BLaER1 (cell line): ENCODE data around the gene LENG9.

ENCODE experiments used
- H3K27ac ChIP-seq: shearing (Covaris generic); formaldehyde crosslinking; 2 replicates; pipeline ENCODE4 v1.8.1; 2022
- H3K27me3 ChIP-seq: shearing (Covaris generic); formaldehyde crosslinking; 2 replicates; pipeline ENCODE4 v1.8.1; 2022
- H3K36me3 ChIP-seq: shearing (Covaris generic); formaldehyde crosslinking; 2 replicates; pipeline ENCODE4 v1.8.1; 2022
- H3K4me1 ChIP-seq: shearing (Covaris generic); formaldehyde crosslinking; 2 replicates; pipeline ENCODE4 v1.8.1; 2022
- H3K4me2 ChIP-seq: shearing (Covaris generic); formaldehyde crosslinking; 2 replicates; pipeline ENCODE4 v1.8.1; 2022
- H3K4me3 ChIP-seq: shearing (Covaris generic); formaldehyde crosslinking; 2 replicates; pipeline ENCODE4 v1.8.1; 2022
- H3K9ac ChIP-seq: shearing (Covaris generic); formaldehyde crosslinking; 2 replicates; pipeline ENCODE4 v1.8.1; 2022
- H3K9me3 ChIP-seq: shearing (Covaris generic); formaldehyde crosslinking; 2 replicates; pipeline ENCODE4 v1.8.1; 2022
- H4K20me1 ChIP-seq: shearing (Covaris generic); formaldehyde crosslinking; 2 replicates; pipeline ENCODE4 v1.8.1; 2022
- Cebpa-rat ChIP-seq: shearing (Covaris generic); IDR thresholded peaks from 2 replicates; pipeline ENCODE4 v1.8.1; 2022

LENG9 gene

GRCh38 chr19:54439174-54439851 is 24.3 kb downstream of the LENG9 start:
- Histone ChIP-seq H3K9me3 (no peaks in the 10 kb centered on the region), H3K36me3 (peaks cover 35% of the 10 kb centered on the region), H3K4me1 (peaks cover 57% of the 10 kb centered on the region), H4K20me1 (peaks cover 22% of the 10 kb centered on the region; the same call in 1 of the 2 replicates), H3K9ac (peak overlapping the region; percentile 71; the same call in 1 of the 2 replicates), H3K27ac (peak overlapping the region; percentile 52), H3K27me3 (no peaks in the 10 kb centered on the region), H3K4me2 (peak overlapping the region; percentile 73), H3K4me3 (no peak overlapping the region)
- TF ChIP-seq Cebpa-rat = no peak

- Histone ChIP-seq H3K4me3 (no peak overlapping the region), H3K9me3 (no peaks in the 10 kb centered on the region), H3K4me1 (peaks cover 62% of the 10 kb centered on the region), H3K9ac (peak overlapping the region; percentile 72), H3K27me3 (no peaks in the 10 kb centered on the region), H4K20me1 (peaks cover 30% of the 10 kb centered on the region; the same call in 1 of the 2 replicates), H3K27ac (peak overlapping the region; percentile 66), H3K36me3 (peaks cover 26% of the 10 kb centered on the region), H3K4me2 (peak overlapping the region; percentile 82)
- TF ChIP-seq Cebpa-rat = no peak
Measured at GRCh38 chr19:54436628-54437252, 26.8 kb downstream of the LENG9 start.

- peak overlapping the region; percentile 82 for H3K4me2 ChIP-seq
- no peaks in the 10 kb centered on the region for H3K27me3 ChIP-seq
- peak overlapping the region; percentile 72 for H3K9ac ChIP-seq
- H3K4me1 ChIP-seq = peaks cover 67% of the 10 kb centered on the region
- H3K4me3 ChIP-seq = no peak overlapping the region
- peaks cover 26% of the 10 kb centered on the region for H3K36me3 ChIP-seq
- peaks cover 34% of the 10 kb centered on the region for H4K20me1 ChIP-seq
- no peaks in the 10 kb centered on the region for H3K9me3 ChIP-seq
- no peak for TF ChIP-seq Cebpa-rat
- peak overlapping the region; percentile 66 for H3K27ac ChIP-seq
Measured at GRCh38 chr19:54436031-54436523, 27.5 kb downstream of the LENG9 start.

- Histone ChIP-seq H3K4me2 (peak overlapping the region; percentile 82), H3K9me3 (no peaks in the 10 kb centered on the region), H3K4me3 (no peak overlapping the region), H3K27ac (peak overlapping the region; percentile 66), H3K27me3 (no peaks in the 10 kb centered on the region), H3K36me3 (peaks cover 24% of the 10 kb centered on the region), H4K20me1 (peaks cover 34% of the 10 kb centered on the region), H3K9ac (no peak overlapping the region), H3K4me1 (peaks cover 69% of the 10 kb centered on the region)
- TF ChIP-seq Cebpa-rat = no peak
Measured at GRCh38 chr19:54435551-54436016, 28.0 kb downstream of the LENG9 start.

GRCh38 chr19:54434873-54435214 is 28.7 kb downstream of the LENG9 start:
- peaks cover 73% of the 10 kb centered on the region for H3K4me1 ChIP-seq
- peaks cover 34% of the 10 kb centered on the region for H4K20me1 ChIP-seq
- H3K27me3 ChIP-seq = no peaks in the 10 kb centered on the region
- H3K9me3 ChIP-seq = no peaks in the 10 kb centered on the region
- no peak overlapping the region for H3K4me3 ChIP-seq
- H3K4me2 ChIP-seq = peak overlapping the region; percentile 82
- TF ChIP-seq Cebpa-rat = no peak
- peaks cover 19% of the 10 kb centered on the region for H3K36me3 ChIP-seq
- no peak overlapping the region for H3K27ac ChIP-seq
- no peak overlapping the region for H3K9ac ChIP-seq

GRCh38 chr19:54434112-54434872 is 29.3 kb downstream of the LENG9 start:
- Histone ChIP-seq H3K27me3 (no peaks in the 10 kb centered on the region), H4K20me1 (peaks cover 34% of the 10 kb centered on the region), H3K9me3 (no peaks in the 10 kb centered on the region), H3K36me3 (peaks cover 19% of the 10 kb centered on the region), H3K4me1 (peaks cover 73% of the 10 kb centered on the region), H3K27ac (no peak overlapping the region), H3K4me3 (no peak overlapping the region), H3K4me2 (peak overlapping the region; percentile 82), H3K9ac (no peak overlapping the region)
- no peak for TF ChIP-seq Cebpa-rat

- no peak overlapping the region for H3K4me3 ChIP-seq
- H4K20me1 ChIP-seq = peaks cover 28% of the 10 kb centered on the region
- no peak for TF ChIP-seq Cebpa-rat
- no peak overlapping the region for H3K9ac ChIP-seq
- H3K4me2 ChIP-seq = no peak overlapping the region
- no peaks in the 10 kb centered on the region for H3K27me3 ChIP-seq
- H3K9me3 ChIP-seq = no peaks in the 10 kb centered on the region
- no peak overlapping the region for H3K27ac ChIP-seq
- peaks cover 70% of the 10 kb centered on the region for H3K4me1 ChIP-seq
- H3K36me3 ChIP-seq = peaks cover 21% of the 10 kb centered on the region
Measured at GRCh38 chr19:54433697-54434096, 29.9 kb downstream of the LENG9 start.

GRCh38 chr19:54432144-54432738 is 31.3 kb downstream of the LENG9 start:
- no peak overlapping the region for H3K4me2 ChIP-seq
- H4K20me1 ChIP-seq = peaks cover 20% of the 10 kb centered on the region
- H3K27ac ChIP-seq = no peak overlapping the region
- H3K4me1 ChIP-seq = peaks cover 66% of the 10 kb centered on the region
- TF ChIP-seq Cebpa-rat = no peak
- no peaks in the 10 kb centered on the region for H3K27me3 ChIP-seq
- H3K36me3 ChIP-seq = peaks cover 25% of the 10 kb centered on the region
- no peak overlapping the region for H3K4me3 ChIP-seq
- H3K9me3 ChIP-seq = no peaks in the 10 kb centered on the region
- no peak overlapping the region for H3K9ac ChIP-seq

GRCh38 chr19:54431255-54431838 is 32.2 kb downstream of the LENG9 start:
- H3K4me2 ChIP-seq = peak overlapping the region; percentile 89
- H3K27me3 ChIP-seq = no peaks in the 10 kb centered on the region
- no peak overlapping the region for H3K9ac ChIP-seq
- peaks cover 63% of the 10 kb centered on the region for H3K4me1 ChIP-seq
- peaks cover 25% of the 10 kb centered on the region for H3K36me3 ChIP-seq
- H4K20me1 ChIP-seq = peaks cover 18% of the 10 kb centered on the region
- H3K4me3 ChIP-seq = peak overlapping the region; percentile 64
- H3K27ac ChIP-seq = no peak overlapping the region
- no peaks in the 10 kb centered on the region for H3K9me3 ChIP-seq
- TF ChIP-seq Cebpa-rat = no peak
